Spleen (tissue), 11 donors: ENCODE measurements around the gene BACH2. TPM values are rescaled to one million over a fixed set of nuclear protein-coding genes. Genes with fewer than 3 reads are reported as not detected.

ENCODE experiments used
- DNase-seq: peaks from one replicate; pipeline ENCODE4 v3.0.0-alpha.2; 2020
- H3K27ac ChIP-seq, 8 donors: fragments of 200-600 bp; sonication (generic) in 7 of 8; 1 replicate in 4 of 8; 2 replicates in 4 of 8; pipeline versions ENCODE4 v1.5.0 to v1.8.0; 2016 to 2021; ENCODE audit warnings: inconsistent platforms in 4 of 8, mild to moderate bottlenecking in 4 of 8, moderate library complexity in 1 of 8
- H3K27me3 ChIP-seq, 7 donors: fragments of 200-600 bp; sonication (generic) in 6 of 7; replicated peaks in 1 of 7; 1 replicate in 4 of 7; 2 replicates in 3 of 7; pipeline versions ENCODE4 v1.5.0 to v1.8.0; 2016 to 2021; ENCODE audit warnings: inconsistent platforms in 3 of 7, mild to moderate bottlenecking in 1 of 7
- H3K36me3 ChIP-seq, 6 donors: fragments of 200-600 bp; sonication (generic) in 5 of 6; 1 replicate in 4 of 6; 2 replicates in 2 of 6; pipeline versions ENCODE4 v1.5.0 to v1.8.0; 2016 to 2021; ENCODE audit warnings: inconsistent platforms in 2 of 6
- H3K4me1 ChIP-seq, 6 donors: fragments of 200-600 bp; sonication (generic) in 5 of 6; 1 replicate in 3 of 6; 2 replicates in 3 of 6; pipeline versions ENCODE4 v1.5.0 to v1.8.0; 2016 to 2021; ENCODE audit warnings: inconsistent platforms in 3 of 6
- H3K4me3 ChIP-seq, 8 donors: fragments of 200-600 bp; sonication (generic) in 7 of 8; 1 replicate in 4 of 8; 2 replicates in 4 of 8; pipeline versions ENCODE4 v1.5.0 to v1.8.0; 2016 to 2021; ENCODE audit warnings: inconsistent platforms in 4 of 8, mild to moderate bottlenecking in 4 of 8, moderate library complexity in 2 of 8
- H3K9me3 ChIP-seq, 8 donors: fragments of 200-600 bp; sonication (generic) in 7 of 8; 1 replicate in 4 of 8; 2 replicates in 4 of 8; pipeline versions ENCODE4 v1.5.0 to v1.8.0; 2016 to 2021; ENCODE audit warnings: inconsistent platforms in 4 of 8
- POLR2A ChIP-seq, 3 donors: fragments of 450-650 bp; IDR thresholded peaks; one replicate each; pipeline ENCODE4 v1.5.1; 2017; ENCODE audit warnings: antibody characterized with exemption in 3 of 3, mild to moderate bottlenecking in 1 of 3
- POLR2AphosphoS5 ChIP-seq, 3 donors: sonication (generic); formaldehyde crosslinking; IDR thresholded peaks; one replicate each; pipeline ENCODE4 v1.5.1; 2017; ENCODE audit warnings: antibody characterized with exemption in 3 of 3
- WGBS, 5 donors: extraction: QIAGEN DNeasy Blood & Tissue Kit in 3 of 5; methylation state at CpG; one replicate each; pipeline versions ENCODE4 v1.1.5 to v1.1.7; 2013 to 2018; 5-methylcytosine and 5-hydroxymethylcytosine counted together
- intact Hi-C: fragments of 100-400 bp; cut with DNase I; formaldehyde crosslinking; loops from one replicate; pipeline ENCODE4 v1.15.0; 2023; ENCODE audit warnings: low total_unique reads
- polyA plus RNA-seq, 3 donors: library from polyadenylated mRNA; stranded (reverse); fragments of 200-250 nt; gene quantifications; one replicate each; pipeline ENCODE4 v1.2.1, GENCODE V29; 2013
- total RNA-seq, 7 donors: library from RNA; depleted of rRNA in 3 of 7; stranded (reverse); fragments of >200 nt in 3 of 7; fragmentation: NEBNext Ultra II Directional in 4 of 7; extraction: Animal tissue kit (Norgen Biotek cat#: 25700) in 4 of 7; gene quantifications; one replicate each; pipeline versions ENCODE4 v1.1.0 to v1.2.1, GENCODE V29; 2016 to 2021
- TF ChIP-seq, protein P1 (sequence below), 11 experiments: fragments of 200-600 bp in 7 of 11; fragments of 450-650 bp in 4 of 11; sonication (generic) in 4 of 11; IDR thresholded peaks in 8 of 11; conservative IDR thresholded peaks in 3 of 11; 1 replicate in 7 of 11; 2 replicates in 4 of 11; pipeline versions ENCODE4 v1.4.0 to v1.8.0; 2016 to 2021; ENCODE audit warnings: antibody characterized with exemption in 11 of 11, inconsistent platforms in 4 of 11, mild to moderate bottlenecking in 1 of 11
- donor health status: healthy with polysubstance abuse.
- donor health status: DM: no; HTN: no; CAD: no; lungs with moderate emphysema.
- donor health status: DM: no; HTN: no; CAD: no.
- donor health status: Bipolar disorder and iron deficiency.
- donor health status: healthy.
- donor health status: DM: no; HTN: no; CAD: no.
- donor health status: DM: yes; HTN: yes; CAD: no.

Gene BACH2
- total and polyA plus RNA-seq, 10 donors, result 3.0 to 53.8 (median 32.3) TPM

DNA sequence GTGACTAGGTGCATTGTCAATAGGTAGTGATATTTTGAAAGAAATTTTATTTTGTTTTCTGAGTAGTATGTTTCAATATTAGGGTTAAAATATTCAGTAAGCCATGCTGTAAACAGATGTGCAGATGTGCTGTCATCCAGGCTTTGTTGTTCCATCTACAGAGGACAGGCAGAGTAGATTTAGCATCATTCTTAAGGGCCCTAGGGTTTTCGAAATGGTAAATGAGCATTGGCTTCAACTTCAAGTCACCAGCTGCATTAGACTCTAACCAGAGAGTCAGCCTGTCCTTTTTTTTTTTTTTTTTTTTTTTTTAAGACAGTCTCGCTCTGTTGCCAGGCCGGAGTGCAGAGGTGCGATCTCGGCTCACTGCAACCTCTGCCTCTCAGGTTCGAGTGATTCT lies 27.1 kb upstream of the BACH2 start:
- no peaks in the 10 kb centered on the region for H3K9me3 ChIP-seq
- no peak overlapping the region for H3K27ac ChIP-seq
- no peaks in the 10 kb centered on the region for H3K36me3 ChIP-seq
- DNase-seq, result no peak
- H3K4me1 ChIP-seq, result no peaks in the 10 kb centered on the region
- TF ChIP-seq POLR2A (IDR thresholded peaks at IDR 0.05) (no peak), POLR2AphosphoS5 (IDR thresholded peaks at IDR 0.05) (no peak)
- TF ChIP-seq, protein P1, sequence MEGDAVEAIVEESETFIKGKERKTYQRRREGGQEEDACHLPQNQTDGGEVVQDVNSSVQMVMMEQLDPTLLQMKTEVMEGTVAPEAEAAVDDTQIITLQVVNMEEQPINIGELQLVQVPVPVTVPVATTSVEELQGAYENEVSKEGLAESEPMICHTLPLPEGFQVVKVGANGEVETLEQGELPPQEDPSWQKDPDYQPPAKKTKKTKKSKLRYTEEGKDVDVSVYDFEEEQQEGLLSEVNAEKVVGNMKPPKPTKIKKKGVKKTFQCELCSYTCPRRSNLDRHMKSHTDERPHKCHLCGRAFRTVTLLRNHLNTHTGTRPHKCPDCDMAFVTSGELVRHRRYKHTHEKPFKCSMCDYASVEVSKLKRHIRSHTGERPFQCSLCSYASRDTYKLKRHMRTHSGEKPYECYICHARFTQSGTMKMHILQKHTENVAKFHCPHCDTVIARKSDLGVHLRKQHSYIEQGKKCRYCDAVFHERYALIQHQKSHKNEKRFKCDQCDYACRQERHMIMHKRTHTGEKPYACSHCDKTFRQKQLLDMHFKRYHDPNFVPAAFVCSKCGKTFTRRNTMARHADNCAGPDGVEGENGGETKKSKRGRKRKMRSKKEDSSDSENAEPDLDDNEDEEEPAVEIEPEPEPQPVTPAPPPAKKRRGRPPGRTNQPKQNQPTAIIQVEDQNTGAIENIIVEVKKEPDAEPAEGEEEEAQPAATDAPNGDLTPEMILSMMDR (IDR thresholded peaks at IDR 0.05 in 8 of 11, conservative IDR thresholded peaks at IDR 0.05 in 3 of 11), result no peak
- H3K27me3 ChIP-seq, result no peaks in the 10 kb centered on the region
- intact Hi-C loops, result no loop called here
- H3K4me3 ChIP-seq, result no peak overlapping the region
- WGBS, 5 donors, result 93 to 97% (median 97%) methylated on average over 6 of the region's 6 CpGs

DNA sequence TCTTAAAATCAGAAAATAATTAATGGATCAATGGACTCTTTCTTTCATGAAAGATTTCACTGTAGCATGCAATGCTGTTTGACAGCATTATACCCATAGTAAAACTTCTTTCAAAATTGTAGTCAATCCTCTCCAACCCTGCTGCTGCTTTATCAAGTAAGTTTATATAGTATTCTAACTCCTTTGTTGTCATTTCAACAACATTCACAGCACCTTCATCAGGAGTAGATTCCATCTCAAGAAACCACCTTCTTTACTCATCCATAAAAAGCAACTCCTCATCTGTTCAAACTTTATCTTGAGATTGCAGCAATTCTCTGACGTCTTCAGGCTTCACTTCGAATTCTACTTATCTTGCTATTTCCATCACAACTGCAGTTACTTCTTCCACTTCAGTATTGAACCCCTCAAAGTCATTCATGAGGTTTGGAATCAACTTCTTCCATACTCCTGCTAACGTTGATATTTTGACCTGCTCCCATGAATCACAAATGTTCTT lies 26.4 kb upstream of the BACH2 start:
- 90 to 93% (median 92%) methylated on average over 3 of the region's 3 CpGs for WGBS, 5 donors
- DNase-seq, result no peak
- no peak overlapping the region for H3K4me3 ChIP-seq
- no peaks in the 10 kb centered on the region for H3K36me3 ChIP-seq
- no peak overlapping the region for H3K27ac ChIP-seq
- TF ChIP-seq, protein P1 (IDR thresholded peaks at IDR 0.05 in 8 of 11, conservative IDR thresholded peaks at IDR 0.05 in 3 of 11), result no peak
- TF ChIP-seq POLR2AphosphoS5 (IDR thresholded peaks at IDR 0.05) (no peak), POLR2A (IDR thresholded peaks at IDR 0.05) (no peak)
- no peaks in the 10 kb centered on the region for H3K27me3 ChIP-seq
- intact Hi-C loops, result no loop called here
- no peaks in the 10 kb centered on the region for H3K4me1 ChIP-seq
- H3K9me3 ChIP-seq, result no peaks in the 10 kb centered on the region

DNA sequence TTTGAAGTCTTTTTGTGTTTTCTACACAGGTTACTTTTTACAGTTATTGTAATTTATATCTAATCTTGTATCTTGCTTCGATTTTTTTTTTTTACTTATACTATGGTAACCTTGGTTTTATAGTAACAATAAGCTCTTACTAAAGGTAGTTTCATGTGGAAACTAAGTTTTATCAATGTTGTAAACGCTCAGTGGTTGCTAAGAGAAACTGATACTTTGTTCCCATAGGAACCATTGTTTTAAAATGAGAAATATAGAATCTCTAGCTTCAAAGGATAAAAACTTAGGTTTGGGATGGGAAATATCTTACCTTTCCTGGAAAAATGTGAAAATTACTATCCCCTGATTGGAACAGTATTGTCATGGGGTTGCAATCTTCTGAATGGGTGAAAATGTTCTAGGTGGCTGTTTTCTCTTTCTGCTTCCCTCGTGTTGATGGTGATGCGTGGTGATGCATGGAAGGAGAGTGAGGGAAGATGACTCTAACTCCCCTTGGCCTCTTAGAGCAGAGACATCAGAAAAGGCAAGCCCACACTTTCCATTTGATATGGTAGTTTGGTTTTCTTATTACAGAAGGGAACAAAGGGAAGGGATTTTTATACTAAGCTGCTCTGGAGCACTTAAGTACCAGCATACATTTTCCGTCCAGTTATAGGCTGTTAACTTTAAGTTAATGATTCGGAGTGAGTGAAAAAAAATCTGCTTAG lies 23.5 kb upstream of the BACH2 start:
- Histone ChIP-seq H3K36me3 (no peaks in the 10 kb centered on the region), H3K9me3 (no peaks in the 10 kb centered on the region), H3K27me3 (no peaks in the 10 kb centered on the region), H3K27ac (no peak overlapping the region), H3K4me3 (no peak overlapping the region), H3K4me1 (peaks cover 0 to 10% (median 4%) of the 10 kb centered on the region in 6 donors)
- WGBS, 5 donors, result 82 to 86% (median 83%) methylated on average over 6 of the region's 6 CpGs
- no peak for TF ChIP-seq POLR2AphosphoS5 (IDR thresholded peaks at IDR 0.05)
- TF ChIP-seq, protein P1 (IDR thresholded peaks at IDR 0.05 in 8 of 11, conservative IDR thresholded peaks at IDR 0.05 in 3 of 11), result no peak
- no peak for TF ChIP-seq POLR2A (IDR thresholded peaks at IDR 0.05)
- intact Hi-C loops, result no loop called here
- no peak for DNase-seq

DNA sequence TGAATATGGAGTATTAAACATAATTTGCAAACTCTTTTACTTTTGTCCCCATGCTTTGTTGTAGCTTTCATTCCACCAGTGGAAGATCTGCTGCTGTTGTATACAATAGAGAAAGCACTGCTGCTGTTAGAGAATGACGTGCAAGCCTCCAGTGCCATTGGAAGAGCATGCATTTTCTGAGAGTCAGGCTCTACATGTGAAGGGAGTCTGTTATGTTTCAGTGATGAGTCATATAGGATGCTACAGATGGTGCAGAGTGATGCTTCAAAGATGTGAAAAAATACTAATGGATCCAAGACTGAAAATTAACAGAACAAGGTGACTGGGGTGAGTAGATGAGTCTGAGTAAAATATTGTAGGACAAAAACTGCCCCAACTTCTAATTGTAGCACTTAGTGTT lies 22.4 kb upstream of the BACH2 start:
- no peaks in the 10 kb centered on the region for H3K27me3 ChIP-seq
- TF ChIP-seq POLR2A (IDR thresholded peaks at IDR 0.05) (no peak), POLR2AphosphoS5 (IDR thresholded peaks at IDR 0.05) (no peak)
- TF ChIP-seq, protein P1 (IDR thresholded peaks at IDR 0.05 in 8 of 11, conservative IDR thresholded peaks at IDR 0.05 in 3 of 11), result no peak
- 87 to 96% (median 90%) methylated on average over 1 of the region's 1 CpG for WGBS, 5 donors

More for the DNA sequence above, 22.4 kb upstream of the BACH2 start:
- Histone ChIP-seq H3K4me3 (no peak overlapping the region), H3K27ac (no peak overlapping the region), H3K9me3 (no peaks in the 10 kb centered on the region), H3K4me1 (peaks cover 0 to 19% (median 7%) of the 10 kb centered on the region in 6 donors), H3K36me3 (no peaks in the 10 kb centered on the region)
- intact Hi-C loops, result no loop called here
- no peak for DNase-seq
